RKO (cell line): ENCODE data around the gene IGFL3.

Experiments used
- DNase-seq: peaks from one replicate; pipeline ENCODE4 v3.0.0-alpha.2; 2016; ENCODE audit warnings: low spot score

Gene IGFL3

GRCh38 chr19:46076951-46077814, 47.3 kb downstream of the IGFL3 start:
- DNase-seq: peak; percentile 89

- DNase-seq: no peak
Observed at GRCh38 chr19:46076031-46076880, 48.2 kb downstream of the IGFL3 start.

- no peak for DNase-seq
Observed at GRCh38 chr19:46073268-46073922, 51.1 kb downstream of the IGFL3 start.
